NCI-H345 treated with DMSO at 0.1 percent for 48 hours (cell line): ENCODE data around the gene COPS3.
"Not testable (repeated sequence)": the region's sequence is repeated elsewhere in the genome, so short reads cannot be mapped to it uniquely, and the experiment has no call there.

ENCODE experiments used
- DNase-seq: peaks from one replicate; lab custom pipeline; 2025; ENCODE audit not compliant: unreplicated experiment; lab: John Stamatoyannopoulos, UW

The COPS3 gene

DNA sequence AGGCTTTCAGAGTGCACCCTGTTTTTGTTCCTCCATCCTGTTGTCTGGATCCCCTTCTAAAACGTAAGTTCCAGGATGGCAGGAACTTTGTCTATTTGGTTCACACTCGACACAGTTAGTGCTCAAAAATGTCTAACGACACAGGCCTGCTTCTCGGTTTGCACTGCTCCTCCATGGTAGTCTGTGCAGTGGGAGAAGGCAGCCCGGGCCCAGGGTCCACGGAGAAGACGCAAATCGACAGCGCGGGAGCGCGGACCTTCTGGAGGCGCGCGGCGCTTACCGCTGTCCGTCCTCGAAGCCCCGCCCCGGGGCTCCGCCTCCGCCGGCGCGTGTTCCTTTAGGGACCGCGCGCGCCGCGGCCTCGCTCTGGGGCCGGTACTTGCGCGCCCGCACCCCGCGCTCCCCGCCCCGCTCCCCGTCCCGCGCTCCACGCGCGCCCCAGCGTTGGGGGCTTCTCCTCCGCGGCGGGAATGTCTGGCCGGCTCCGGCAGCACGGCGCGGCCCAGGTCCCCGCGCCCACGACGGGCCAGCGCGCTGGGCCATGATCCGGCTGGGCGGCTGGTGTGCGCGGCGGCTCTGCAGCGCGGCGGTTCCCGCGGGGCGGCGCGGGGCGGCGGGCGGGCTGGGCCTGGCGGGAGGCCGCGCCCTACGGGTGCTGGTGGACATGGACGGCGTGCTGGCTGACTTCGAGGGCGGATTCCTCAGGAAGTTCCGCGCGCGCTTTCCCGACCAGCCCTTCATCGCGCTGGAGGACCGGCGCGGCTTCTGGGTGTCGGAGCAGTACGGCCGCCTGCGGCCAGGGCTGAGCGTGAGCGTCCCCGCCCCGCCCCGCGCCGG lies 22.2 kb upstream of the COPS3 start, which contains the start of gene NT5M:
TSS of gene NT5M (plus strand) at position 364 of the 837 bp plus-strand sequence. CDS start at position 542, 178 bp downstream.
- peak; percentile 38 for DNase-seq

DNA sequence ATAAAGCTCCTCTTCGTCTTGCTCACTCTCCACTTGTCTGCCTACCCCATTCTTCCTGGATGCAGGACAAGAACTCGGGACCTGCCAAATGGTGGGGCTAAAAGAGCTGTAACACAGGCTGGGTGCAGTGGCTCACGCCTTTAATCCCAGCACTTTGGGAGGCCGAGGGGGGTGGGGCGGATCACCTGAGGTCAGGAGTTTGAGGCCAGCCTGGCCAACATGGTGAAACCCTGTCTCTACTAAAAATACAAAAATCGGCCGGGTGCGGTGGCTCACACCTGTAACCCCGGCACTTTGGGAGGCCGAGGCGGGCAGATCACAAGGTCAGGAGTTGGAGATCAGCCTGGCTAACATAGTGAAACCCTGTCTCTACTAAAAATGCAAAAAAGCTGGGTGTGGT lies 20.6 kb upstream of the COPS3 start:
- DNase-seq, result not testable (repeated sequence)

DNA sequence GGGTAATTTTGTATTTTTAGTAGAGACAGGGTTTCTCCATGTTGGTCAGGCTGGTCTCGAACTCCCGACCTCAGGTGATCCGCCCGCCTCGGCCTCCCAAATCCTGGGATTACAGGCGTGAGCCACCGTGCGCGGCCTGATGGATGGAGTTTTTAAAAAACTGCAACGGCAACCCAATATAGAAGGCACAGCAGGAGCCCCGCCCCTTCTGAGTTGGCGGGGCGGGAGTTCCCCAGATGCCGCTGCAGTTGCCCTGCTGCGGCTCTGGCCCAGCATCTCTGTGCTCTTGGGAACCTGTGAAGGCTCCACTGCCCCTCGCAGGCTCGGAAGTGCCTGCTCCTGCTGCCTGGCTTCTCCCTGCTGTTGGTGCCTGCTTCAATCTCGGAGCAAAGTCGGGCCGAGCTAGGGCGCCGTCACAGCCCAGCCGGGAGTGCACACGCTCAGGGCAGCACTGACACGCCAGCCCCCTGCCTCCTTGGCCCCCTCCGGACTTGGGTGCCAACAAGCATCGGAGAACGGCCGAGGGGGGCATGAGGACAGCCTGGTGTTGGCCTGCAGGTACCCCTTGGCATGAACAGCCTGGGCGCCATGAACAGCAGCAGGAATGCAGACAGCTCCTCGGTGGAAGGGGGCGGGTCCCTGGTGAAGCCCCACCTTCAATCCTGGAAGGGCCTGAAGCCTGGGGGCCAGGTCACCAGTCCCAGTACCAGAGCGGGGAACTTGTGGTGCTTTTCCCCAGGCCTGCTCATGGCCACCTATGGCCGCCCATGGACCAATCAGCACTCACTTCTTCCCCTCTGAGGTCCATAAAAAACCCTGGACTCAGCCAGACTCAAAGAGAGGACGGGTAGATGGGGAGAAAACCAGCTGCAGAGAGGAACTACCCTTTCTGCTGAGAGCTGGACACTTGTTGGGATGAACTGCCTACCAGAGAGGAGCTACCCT lies 19.9 kb upstream of the COPS3 start:
- no peak for DNase-seq

DNA sequence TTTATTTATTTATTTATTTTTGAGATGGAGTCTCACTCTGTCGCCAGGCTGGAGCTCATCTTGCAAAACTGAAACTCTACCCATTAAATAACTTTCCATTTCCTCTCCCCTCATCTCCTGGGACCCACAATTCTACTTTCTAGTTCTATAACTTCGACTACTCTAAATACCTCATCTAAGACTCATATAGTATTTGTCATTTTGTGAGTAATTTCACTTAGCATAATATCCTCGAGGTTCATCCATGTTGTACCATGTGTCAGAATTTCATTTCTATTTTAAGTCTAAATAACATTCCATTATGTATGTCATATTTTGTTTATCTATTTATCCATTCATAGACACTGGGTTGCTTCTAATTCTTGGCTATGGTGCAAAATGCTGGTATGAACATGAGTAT lies 17.1 kb upstream of the COPS3 start:
- no peak for DNase-seq

DNA sequence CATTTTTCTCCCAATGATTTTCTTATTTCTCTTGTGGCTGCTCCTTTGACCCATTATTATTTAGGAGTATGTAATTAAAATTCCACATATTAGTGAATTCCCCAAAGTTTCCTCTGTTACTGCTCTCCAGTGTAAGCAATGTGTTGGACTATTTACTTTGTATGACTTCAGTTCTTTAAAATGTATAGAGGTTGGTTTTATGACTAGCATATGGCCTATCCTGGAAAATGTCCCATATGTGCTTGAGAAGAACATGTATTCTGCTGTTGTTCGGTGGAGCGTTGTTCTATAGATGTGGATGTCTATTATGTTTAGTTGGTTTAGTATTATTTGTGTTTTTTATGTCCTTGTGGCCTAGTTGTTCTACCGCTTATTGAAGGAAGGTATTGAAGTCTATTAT lies 16.2 kb upstream of the COPS3 start:
- no peak for DNase-seq

DNA sequence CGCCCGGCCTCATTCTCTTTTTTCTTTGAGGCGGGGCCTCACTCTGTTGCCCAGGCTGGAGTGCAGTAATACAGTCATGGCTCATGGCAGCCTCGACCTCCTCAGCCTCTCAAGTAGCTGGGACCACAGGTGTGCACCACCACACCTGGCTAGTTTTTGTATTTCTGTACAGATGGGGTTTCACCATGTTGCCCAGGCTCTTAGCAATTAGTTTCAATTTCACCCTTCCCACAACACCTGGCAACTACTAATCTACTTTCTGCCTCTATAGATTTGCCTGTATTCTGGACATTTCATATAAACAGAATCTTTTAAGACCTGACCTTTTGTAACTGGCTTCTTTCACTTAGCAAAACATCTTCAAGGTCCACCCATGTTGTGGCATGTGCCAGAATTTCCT lies 14.1 kb upstream of the COPS3 start:
- no peak for DNase-seq

DNA sequence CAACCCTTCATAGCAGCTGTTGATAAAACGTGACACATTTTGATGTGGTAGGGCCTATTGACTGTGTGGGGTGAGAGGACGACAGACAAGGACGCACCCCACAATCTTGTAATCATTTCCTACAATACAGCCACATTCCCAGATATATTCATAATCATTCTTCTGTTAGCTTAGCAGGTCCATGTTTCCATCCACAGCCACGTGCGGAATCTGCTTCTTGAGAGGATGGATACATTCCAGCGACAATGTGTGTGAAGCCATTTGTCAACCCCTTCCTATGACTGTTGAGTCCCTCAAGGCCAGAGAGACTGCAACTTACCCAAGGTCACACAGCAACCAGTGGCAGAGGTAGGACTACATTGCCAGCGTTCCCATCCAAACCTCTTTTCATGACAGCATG lies 8.7 kb upstream of the COPS3 start:
- DNase-seq, result no peak

DNA sequence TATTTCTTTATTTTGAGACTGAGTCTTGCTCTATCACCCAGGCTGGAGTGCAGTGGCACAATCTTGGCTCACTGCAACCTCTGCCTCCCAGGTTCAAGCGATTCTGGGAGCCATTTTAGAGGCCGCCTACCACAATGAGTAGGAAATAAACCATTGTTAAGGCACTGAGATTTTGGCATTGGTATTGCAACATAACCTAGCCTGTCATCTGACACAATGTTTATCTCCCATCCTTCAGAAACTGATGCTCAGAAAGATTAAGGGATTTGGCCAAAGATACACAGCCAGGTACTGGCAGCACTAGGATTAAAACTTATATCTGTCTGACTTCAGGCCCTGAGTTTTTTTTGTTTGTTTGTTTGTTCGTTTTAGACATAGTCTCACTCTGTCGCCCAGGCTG lies 8.0 kb upstream of the COPS3 start:
- no peak for DNase-seq

DNA sequence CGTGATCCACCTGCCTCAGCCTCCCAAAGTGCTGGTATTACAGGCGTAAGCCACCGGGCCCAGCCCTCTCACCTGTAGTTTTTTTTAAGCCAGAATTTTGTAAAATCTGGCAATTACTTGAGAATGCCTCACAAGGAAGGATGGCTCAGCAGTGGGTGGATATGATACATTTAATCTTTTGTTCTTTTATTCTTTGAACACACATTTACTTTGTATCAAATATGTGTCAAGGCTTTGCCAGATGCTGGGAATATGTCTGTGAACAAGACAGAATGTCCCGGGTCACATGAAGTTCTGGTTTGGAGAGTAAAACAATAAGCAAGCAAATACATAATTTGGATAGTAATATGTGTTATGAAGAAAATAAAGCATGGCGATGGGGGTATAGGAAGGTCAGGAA lies 4.9 kb upstream of the COPS3 start:
- DNase-seq, result no peak

DNA sequence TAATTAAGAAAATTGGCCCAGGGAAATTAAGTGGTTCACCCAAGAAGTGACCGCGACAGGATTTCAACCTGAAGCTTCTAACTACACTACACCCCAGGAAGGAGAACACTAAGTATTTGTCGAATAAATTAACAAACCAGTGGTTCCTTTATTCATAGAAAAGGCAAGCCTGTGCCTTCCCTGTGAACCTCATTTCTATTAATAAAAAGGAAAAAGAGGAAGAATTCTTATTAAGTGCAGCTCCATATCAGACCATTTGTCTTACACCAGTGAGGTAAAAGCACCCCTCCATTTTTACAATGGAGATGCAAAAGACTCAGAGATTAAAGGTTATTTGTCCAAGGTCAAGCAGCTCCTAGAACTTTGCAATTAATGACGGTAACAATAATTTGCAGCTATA lies 1.7 kb downstream of the COPS3 start:
- no peak for DNase-seq

DNA sequence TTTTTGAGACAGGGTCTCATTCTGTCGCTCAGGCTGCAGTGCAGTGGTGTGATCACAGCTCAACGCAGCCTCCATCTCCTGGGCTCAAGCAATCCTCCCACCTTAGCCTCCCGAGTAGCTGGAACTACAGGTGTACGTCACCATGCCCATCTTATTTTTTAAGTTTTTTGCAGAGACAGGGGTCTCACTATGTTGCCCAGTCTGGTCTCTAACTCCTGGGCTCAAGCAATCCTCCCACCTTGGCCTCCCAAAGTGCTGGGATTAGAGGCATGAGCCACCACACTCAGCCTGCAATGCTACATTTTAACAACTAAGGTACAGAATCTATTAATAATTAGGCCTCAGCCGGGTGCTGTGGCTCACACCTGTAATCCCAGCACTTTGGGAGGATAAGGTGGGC lies 3.6 kb downstream of the COPS3 start:
- not testable (repeated sequence) for DNase-seq

DNA sequence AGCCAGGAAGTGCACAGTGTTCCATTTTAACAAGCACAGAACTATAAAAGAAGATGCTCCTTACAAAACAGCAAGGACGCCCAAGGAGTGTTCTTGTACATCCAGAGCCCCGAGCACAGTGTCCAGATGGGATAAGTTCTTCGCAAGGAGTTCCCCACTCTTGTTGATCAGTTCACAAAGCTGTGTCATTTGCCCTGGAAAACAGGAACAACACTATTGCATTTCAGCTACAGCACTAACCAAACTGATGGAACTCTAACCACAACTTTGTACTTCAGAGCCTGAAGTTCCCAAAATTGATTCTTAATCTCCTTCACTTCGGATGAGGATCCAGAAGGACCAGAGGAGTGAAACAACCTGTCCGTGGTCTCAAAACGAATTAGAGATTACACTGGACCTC lies 5.1 kb downstream of the COPS3 start:
- DNase-seq, result no peak

DNA sequence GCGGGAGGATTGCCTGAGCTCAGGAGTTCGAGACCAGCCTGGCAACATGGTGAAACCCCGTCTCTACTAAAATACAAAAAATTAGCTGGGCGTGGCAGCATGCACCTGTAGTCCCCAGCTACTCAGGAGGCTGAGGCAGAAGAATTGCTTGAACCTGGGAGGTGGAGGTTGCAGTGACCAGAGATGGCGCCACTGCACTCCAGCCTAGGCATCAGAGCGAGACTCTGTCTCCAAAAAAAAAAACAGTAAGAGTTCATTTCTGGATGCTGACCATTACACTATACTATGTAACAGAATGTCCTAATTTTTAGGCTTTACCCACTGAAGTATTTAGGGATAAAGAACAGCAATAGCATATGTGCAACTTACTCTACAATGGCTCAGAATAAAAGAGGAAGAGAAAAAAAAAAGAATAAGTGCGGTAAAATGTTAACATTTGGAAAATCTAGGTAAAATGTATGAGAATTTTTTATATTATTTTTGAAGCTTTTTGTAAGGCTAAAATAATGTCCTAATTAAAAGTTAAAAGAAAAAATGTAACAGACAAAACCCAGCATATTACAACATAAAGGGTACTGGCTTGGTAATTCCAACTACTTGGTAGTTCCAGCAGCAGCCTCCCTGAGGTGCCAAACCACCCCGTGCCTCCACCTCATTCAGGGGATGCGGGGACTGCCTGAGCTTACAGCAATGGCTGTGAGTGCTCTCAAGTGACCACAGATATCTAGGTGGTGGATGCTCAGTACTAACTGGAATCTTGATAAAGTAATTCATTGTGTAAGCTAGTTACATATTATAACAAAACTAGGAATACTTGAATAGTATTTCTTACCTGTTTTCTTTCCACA lies 10.9 kb downstream of the COPS3 start:
- no peak for DNase-seq

DNA sequence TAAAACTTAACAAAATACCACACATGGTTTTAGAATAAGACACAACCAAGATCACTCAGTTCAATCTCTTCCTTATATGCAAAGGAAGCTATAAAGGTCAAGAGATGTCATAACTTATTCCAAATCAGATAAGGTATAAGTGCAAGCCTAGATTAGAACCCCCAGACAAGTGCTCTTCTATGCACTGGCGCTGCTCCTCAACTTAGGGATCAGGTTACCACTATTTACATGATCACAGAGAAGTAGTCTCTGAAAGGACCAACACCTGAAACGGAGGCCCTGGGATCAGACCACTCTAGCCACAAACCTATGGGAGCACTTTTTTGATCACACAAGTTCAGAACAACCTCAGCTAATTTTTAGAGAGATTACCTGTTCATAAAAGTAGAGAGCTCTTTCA lies 16.6 kb downstream of the COPS3 start:
- no peak for DNase-seq

DNA sequence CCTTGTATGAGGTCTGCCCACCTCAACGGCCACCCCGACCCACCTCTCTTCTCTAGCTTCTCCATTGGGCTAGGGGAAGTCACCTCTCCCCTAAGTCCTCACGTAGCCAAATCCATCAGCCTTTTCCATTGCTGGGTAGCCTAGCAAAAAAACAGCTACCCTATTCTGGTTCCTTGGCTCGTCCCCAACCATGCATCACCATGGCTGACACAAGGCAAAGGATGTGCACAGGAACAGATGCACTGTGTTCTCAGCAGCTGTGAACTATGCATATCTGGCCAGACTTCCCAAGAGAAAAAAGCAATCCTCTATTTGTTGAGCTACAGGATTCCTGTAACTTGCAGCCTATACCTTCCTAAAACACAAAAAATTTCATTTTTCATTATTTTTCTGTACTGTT lies 22.0 kb downstream of the COPS3 start:
- no peak for DNase-seq

DNA sequence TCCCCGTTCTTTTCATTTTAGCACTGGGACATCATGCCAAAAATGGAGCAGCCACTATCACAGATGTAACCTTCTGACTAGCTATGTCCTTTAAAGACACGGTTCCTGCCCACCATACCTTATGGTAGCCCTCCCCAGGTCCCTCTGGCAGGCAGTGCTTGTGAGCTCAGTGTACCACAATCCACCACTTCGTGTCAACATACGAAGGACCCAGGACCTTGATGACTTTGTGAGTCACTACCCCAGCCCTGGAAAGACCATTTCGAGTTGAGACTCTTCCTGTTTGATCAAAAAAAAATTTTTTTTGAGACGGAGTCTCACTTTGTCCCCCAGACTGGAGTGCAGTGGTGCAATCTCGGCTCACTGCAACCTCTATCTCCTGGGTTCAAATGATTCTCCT lies 23.0 kb downstream of the COPS3 start:
- DNase-seq, result no peak

DNA sequence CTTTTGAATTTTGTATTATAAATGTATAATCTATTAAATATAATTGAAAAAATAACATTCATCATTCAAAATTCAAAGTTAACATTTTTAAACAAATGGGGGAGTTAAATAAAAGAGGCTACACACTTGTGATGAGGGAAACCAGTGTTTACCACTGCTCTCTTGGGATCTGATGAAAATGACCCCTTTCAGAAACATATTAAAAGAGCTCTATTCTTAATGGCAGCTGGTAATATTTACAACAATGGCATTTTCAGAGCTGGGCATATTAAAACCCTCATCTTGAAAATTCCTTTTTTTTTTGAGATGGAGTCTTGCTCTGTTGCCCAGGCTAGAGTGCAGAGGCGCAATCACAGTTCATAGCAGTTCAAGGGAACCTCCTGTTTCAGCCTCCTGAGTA lies 24.7 kb downstream of the COPS3 start:
- DNase-seq, result no peak

DNA sequence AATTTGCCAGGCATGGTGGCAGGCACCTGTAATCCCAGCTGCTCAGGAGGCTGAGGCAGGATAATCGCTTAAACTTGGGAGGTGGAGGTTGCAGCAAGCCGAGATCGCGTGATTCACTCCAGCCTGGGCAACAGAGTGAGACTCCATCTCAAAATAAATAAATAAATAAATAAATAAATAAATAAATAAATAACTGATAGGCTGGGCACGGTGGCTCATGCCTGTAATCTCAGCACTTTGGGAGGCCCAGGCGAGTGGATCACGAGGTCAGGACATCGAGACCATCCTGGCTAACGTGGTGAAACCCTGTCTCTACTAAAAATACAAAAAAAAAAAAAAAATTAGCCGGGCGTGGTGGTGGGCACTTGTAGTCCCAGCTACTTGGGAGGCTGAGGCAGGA lies 25.4 kb downstream of the COPS3 start:
- DNase-seq, result not testable (repeated sequence)

DNA sequence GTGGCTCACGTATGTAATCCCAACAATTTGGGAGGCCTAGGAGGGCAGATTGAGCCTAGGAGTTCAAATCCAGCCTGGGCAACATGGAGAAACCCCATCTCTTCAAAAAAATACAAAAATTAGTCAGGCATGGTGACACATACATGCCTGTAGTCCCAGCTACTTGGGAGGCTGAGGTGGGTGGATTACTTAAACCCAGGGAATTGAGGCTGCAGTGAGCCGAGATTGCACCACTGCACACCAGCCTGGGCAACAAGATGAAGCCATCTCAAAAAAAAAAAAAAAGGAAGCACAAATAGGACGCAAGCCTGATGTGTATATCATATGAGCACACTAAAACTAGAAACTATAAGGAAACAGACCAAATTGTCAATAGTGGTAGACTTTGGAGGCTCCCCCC lies 27.0 kb downstream of the COPS3 start:
- DNase-seq, result no peak

DNA sequence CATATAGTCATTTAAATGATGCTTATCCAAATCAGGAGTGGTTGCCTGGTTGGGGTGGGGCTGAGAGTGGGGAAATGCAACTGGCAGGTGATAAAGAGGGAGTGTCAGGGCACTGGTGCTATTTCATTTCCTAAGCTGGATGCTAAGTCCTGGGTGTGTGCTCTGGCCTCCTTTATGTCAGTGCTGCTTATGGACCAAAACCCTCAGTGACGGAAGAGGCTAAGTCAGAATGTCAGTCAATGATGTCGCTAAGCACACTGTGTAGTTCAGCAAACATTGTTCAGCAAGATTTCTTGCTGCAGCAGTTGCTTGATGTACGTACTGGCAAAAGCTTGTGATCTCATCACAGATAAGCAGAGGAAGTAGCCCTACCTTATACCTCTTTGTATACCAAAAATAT lies 27.6 kb downstream of the COPS3 start:
- DNase-seq, result no peak

DNA sequence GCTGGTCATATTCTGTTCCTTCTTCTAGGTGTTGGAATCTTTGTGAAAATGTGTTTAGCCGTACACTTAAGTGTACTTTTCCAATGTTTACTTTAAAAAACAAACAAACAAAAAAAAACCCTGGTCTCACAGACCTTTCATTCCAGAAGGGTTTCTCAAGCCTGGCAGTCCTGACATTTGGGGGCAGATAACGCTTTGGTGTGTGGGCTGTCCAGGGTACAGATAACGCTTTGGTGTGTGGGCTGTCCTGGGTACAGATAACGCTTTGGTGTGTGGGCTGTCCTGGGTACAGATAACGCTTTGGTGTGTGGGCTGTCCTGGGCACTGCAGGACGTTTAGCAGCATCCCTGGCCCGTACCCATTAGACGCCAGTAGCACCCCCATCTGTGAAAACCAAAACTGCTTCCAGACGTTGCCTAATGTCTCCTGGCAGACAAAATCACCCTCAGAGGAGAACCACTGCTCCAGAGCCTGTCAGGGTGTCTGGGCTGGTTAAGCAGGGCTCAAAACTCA lies 28.8 kb downstream of the COPS3 start:
- no peak for DNase-seq
